Panc1 (cell line): ENCODE data around the gene OR4E2.

Source experiments
- POLR2AphosphoS5 ChIP-seq: IDR thresholded peaks from 2 replicates; pipeline ENCODE4 v1.6.1; 2012; ENCODE audit warnings: mild to moderate bottlenecking, low read depth, low read length, moderate library complexity
- SIN3A ChIP-seq: IDR thresholded peaks from 2 replicates; pipeline ENCODE4 v1.6.1; 2012; ENCODE audit warnings: low read depth, mild to moderate bottlenecking, low read length, moderate library complexity, borderline replicate concordance; ENCODE audit not compliant: insufficient read depth
- TCF7L2 ChIP-seq: IDR thresholded peaks from 2 replicates; pipeline ENCODE4 v1.6.1; 2011; ENCODE audit warnings: mild to moderate bottlenecking, low read depth, low read length, inconsistent platforms
- TF ChIP-seq, protein P1 (sequence below): fragments of 450-650 bp; IDR thresholded peaks from 2 replicates; pipeline ENCODE4 v1.5.1; 2017; ENCODE audit warnings: mild to moderate bottlenecking

DNA sequence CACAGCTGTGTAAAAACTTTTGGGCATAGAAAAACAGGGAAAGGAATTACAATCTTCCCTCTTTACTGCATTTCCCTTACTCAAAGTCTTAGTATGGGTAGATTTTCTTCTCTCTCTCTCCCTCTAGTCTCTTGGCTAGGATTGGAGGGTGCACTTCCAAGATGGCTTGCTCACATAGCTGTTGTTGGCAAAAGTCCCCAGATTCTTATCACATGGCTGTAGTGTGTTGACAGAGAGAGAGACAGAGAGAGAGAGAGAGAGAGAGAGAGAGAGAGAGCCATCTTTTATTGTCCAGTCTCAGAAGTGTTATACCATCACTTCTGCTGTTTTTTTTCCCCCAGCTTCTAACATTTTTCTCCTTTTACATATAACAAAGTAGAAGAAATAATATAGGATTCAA, 6.3 kb upstream of the OR4E2 start:
- TF ChIP-seq, protein P1, sequence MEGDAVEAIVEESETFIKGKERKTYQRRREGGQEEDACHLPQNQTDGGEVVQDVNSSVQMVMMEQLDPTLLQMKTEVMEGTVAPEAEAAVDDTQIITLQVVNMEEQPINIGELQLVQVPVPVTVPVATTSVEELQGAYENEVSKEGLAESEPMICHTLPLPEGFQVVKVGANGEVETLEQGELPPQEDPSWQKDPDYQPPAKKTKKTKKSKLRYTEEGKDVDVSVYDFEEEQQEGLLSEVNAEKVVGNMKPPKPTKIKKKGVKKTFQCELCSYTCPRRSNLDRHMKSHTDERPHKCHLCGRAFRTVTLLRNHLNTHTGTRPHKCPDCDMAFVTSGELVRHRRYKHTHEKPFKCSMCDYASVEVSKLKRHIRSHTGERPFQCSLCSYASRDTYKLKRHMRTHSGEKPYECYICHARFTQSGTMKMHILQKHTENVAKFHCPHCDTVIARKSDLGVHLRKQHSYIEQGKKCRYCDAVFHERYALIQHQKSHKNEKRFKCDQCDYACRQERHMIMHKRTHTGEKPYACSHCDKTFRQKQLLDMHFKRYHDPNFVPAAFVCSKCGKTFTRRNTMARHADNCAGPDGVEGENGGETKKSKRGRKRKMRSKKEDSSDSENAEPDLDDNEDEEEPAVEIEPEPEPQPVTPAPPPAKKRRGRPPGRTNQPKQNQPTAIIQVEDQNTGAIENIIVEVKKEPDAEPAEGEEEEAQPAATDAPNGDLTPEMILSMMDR, result no peak
- TF ChIP-seq POLR2AphosphoS5, result no peak
- TF ChIP-seq TCF7L2, result no peak
- no peak for TF ChIP-seq SIN3A
